ENCODE results near the gene IGSF9.

Gene IGSF9

DNA sequence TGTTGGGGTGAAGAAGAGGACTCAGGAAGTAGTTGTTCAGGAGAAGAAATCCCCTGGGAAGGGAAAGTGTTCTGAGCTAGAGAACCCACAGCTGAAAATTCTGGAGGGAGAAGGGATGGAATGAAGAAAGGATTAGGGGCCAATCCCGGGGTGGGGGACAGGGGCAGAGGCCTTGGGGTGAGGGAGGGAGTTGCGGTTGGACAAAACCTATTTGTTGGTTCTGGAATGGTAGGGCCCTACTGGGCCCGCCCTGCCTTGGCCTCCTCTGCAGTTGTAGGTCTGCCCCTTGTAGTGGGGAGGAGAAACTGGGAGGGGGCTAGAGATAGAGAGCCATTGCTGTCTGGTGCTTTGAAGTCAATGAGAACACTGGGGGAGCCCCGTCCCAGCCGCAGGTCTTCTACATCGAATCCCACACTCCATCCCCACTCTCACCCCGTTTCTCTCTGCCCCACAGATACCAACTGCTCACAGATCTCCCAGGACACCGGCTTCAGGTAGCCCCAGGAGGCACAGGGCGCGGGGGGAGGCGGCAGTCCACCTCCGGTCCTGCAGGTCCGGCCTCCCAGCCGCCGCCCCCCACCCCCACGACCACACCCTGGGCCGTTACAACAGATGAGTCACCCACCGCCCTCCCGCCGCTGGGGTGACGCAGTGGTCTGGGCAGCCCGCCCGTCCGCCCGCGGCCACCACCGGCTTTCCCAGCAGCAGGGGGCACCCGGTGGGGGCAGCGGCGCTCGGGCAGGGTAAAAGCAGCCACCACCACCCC lies 21.2 kb downstream of the IGSF9 start:
- peak; percentile 38 for DNase-seq
- Histone ChIP-seq H3K79me2 (ENCODE audit: low read length) (peaks cover 60% of the 10 kb centered on the region), H3K9ac (ENCODE audit: low read length) (peak overlapping the region; percentile 93), H3K9me3 (replicated peaks; ENCODE audit: insufficient read depth, low read length) (no peaks in the 10 kb centered on the region), H4K20me1 (ENCODE audit: insufficient read depth, low read length) (no peaks in the 10 kb centered on the region), H2AFZ (ENCODE audit: low read length) (peak overlapping the region; percentile 24), H3K4me1 (ENCODE audit: low read length) (peaks cover 31% of the 10 kb centered on the region), H3K4me2 (ENCODE audit: low read depth, low read length) (peak overlapping the region; percentile 85), H3K9me2 (replicated peaks; ENCODE audit: insufficient read depth, low read length) (no peaks in the 10 kb centered on the region), H3K27me3 (replicated peaks; ENCODE audit: insufficient read depth, low read length) (no peaks in the 10 kb centered on the region), H3K36me3 (replicated peaks; ENCODE audit: insufficient read depth, low read length) (peaks cover 4% of the 10 kb centered on the region; the same call in 1 of the 2 replicates), H3K4me3 (ENCODE audit: low read length) (peak overlapping the region; percentile 86), H3K27ac (ENCODE audit: low read length) (peak overlapping the region; percentile 55), H3F3A (ENCODE audit: insufficient read depth, low read length) (peaks cover 8% of the 10 kb centered on the region)
- TF ChIP-seq EZH2phosphoT487 (IDR thresholded peaks at IDR 0.05; ENCODE audit: low read length): no peak
- peak; percentile 11; the same call in 1 of the 2 replicates for TF ChIP-seq CTCF (IDR thresholded peaks at IDR 0.05; ENCODE audit: low read length)

DNA sequence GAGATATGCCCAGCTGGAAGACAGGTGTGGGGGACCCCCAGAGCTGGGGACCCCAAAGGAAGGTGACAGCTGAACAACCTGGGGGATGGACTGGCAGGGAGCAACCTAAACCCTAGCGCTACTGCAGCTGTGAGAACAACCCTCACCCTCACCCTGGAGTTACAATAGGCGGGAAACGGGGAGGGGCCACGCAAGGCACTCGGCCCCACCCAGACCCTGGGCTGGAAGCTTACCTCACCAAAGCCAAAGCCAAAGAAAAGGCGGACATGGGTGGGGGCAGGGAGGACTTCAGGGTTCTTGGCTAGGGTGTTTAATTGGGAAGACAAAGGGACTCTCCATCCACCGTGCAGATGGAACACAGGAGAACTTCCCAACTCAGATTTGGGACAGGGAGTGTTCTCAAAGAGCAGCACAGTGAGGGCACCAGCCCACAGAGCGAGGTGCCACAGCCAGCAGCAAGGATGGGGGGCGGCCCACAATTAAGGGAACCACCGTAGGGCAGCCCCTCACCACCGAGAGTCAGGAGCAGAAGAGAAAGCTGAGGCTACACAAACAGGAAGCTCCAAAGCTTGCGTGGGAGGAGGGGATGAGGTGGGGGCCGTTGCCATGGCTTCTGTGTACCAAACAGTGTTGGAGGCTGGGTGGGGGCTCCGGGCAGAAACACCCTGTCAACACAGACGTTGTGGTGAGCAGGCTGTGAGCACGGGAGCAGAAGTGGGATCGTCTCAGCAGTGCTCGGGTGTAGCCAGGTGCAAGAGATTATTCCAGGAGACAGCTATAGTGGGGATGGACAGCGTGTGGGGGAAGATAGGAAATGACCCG lies 22.0 kb downstream of the IGSF9 start:
- Histone ChIP-seq H3K9ac (ENCODE audit: low read length) (peak overlapping the region; percentile 93), H3K36me3 (replicated peaks; ENCODE audit: insufficient read depth, low read length) (peaks cover 10% of the 10 kb centered on the region), H3K27ac (ENCODE audit: low read length) (peak overlapping the region; percentile 55), H3K9me3 (replicated peaks; ENCODE audit: insufficient read depth, low read length) (no peaks in the 10 kb centered on the region), H3K4me3 (ENCODE audit: low read length) (peak overlapping the region; percentile 86), H2AFZ (ENCODE audit: low read length) (no peak overlapping the region), H3K79me2 (ENCODE audit: low read length) (peaks cover 60% of the 10 kb centered on the region), H3K27me3 (replicated peaks; ENCODE audit: insufficient read depth, low read length) (no peaks in the 10 kb centered on the region), H3K4me1 (ENCODE audit: low read length) (peaks cover 34% of the 10 kb centered on the region), H3K4me2 (ENCODE audit: low read depth, low read length) (peak overlapping the region; percentile 85), H4K20me1 (ENCODE audit: insufficient read depth, low read length) (no peaks in the 10 kb centered on the region), H3K9me2 (replicated peaks; ENCODE audit: insufficient read depth, low read length) (no peaks in the 10 kb centered on the region), H3F3A (ENCODE audit: insufficient read depth, low read length) (peaks cover 8% of the 10 kb centered on the region)
- TF ChIP-seq EZH2phosphoT487 (IDR thresholded peaks at IDR 0.05; ENCODE audit: low read length) (no peak), CTCF (IDR thresholded peaks at IDR 0.05; ENCODE audit: low read length) (no peak), EZH2 (optimal IDR thresholded peaks at IDR 0.05; ENCODE audit: low read depth, low read length) (no peak)
- peak; percentile 37 for DNase-seq

DNA sequence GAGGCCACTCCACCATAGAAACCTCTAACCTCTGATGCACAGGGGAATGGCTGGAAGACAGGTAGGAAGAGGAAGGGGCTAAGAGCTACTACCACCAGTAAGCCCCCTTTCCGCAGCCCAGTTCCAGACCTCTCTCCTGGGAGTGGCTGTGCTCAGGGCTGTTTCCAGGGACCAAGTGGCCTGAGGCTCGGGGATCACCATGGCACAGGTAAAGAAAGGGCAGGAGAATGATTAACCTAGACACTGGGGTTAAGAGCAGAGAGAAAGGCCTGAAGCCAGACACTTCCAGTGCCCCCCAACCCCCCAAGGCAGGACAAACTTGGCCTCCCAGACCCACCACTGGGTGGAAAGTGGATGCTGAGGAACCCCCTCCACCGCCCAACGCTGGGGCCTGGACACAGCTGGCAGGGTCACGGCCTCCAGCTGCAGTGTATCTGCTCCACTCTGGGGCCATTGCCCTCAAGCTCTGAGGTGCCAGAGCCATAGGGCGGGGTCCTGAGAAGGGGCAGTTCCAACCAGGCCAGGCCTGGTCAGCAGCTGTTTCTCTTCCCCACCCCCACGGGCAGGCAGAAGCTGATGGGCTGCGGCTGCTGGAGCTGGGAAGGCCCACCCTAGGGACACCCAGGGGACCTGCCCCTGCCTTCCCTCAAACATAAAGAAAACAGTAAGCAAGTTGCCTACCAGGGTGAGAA lies 22.8 kb downstream of the IGSF9 start:
- Histone ChIP-seq H3F3A (ENCODE audit: insufficient read depth, low read length) (peaks cover 8% of the 10 kb centered on the region), H3K9me3 (replicated peaks; ENCODE audit: insufficient read depth, low read length) (no peaks in the 10 kb centered on the region), H3K36me3 (replicated peaks; ENCODE audit: insufficient read depth, low read length) (peaks cover 10% of the 10 kb centered on the region), H3K4me2 (ENCODE audit: low read depth, low read length) (peak overlapping the region; percentile 85; the same call in 1 of the 2 replicates), H3K9ac (ENCODE audit: low read length) (peak overlapping the region; percentile 93; the same call in 1 of the 2 replicates), H3K79me2 (ENCODE audit: low read length) (peaks cover 60% of the 10 kb centered on the region), H3K4me1 (ENCODE audit: low read length) (peaks cover 36% of the 10 kb centered on the region), H3K4me3 (ENCODE audit: low read length) (peak overlapping the region; percentile 86; the same call in 1 of the 2 replicates), H3K27me3 (replicated peaks; ENCODE audit: insufficient read depth, low read length) (no peaks in the 10 kb centered on the region), H3K27ac (ENCODE audit: low read length) (peak overlapping the region; percentile 55; the same call in 1 of the 2 replicates), H2AFZ (ENCODE audit: low read length) (no peak overlapping the region), H3K9me2 (replicated peaks; ENCODE audit: insufficient read depth, low read length) (no peaks in the 10 kb centered on the region), H4K20me1 (ENCODE audit: insufficient read depth, low read length) (no peaks in the 10 kb centered on the region)
- TF ChIP-seq EZH2phosphoT487 (IDR thresholded peaks at IDR 0.05; ENCODE audit: low read length) (no peak), CTCF (IDR thresholded peaks at IDR 0.05; ENCODE audit: low read length) (no peak), EZH2 (optimal IDR thresholded peaks at IDR 0.05; ENCODE audit: low read depth, low read length) (no peak)
- no peak for DNase-seq

All from MM.1S (cell line).